Measurements from ENCODE around the gene ARPC3.
"Not testable (repeated sequence)": the region's sequence is repeated elsewhere in the genome, so short reads cannot be mapped to it uniquely, and the experiment has no call there.

The ARPC3 gene

DNA sequence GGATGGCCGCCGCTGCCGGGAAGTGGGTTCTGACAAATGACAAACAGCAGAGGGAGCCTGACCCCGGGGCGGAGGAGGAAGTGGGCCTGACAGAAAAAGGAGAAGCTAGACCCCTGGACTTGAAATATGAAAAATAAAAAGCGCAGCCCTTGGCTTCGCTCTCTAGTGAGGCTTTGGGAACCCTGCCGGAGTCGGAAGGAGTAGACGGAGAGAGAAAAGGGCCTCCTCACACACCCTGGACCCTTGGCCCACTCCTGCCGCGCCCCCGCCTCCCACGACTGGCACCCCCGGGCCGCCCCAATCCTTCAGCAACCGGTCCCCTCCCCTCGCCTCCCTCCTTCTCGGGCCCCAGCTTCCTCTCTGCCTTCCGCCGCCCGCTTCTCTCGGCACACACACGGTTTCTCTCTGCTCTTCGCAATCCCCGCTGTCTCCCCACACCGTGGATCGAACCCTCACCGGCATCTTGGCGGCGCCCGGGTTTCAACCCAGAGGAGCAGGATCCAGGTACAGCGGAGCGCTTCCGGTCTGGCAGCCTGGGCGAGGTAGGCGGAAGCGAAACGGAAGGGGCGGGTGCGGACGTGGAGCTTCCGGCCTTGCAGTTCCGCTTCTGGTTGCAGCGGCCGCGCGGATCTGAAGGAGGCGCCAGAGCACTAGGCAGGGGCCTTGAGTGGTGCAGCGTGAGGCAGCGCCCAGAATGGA lies at the start of gene ARPC3:
Gene ARPC3, minus strand, starts transcription at position 539 of the 699 bp plus-strand sequence. Its CDS starts 77 bp downstream, at position 462.
- peak; percentile 32 to 95 (median 86) for DNase-seq

DNA sequence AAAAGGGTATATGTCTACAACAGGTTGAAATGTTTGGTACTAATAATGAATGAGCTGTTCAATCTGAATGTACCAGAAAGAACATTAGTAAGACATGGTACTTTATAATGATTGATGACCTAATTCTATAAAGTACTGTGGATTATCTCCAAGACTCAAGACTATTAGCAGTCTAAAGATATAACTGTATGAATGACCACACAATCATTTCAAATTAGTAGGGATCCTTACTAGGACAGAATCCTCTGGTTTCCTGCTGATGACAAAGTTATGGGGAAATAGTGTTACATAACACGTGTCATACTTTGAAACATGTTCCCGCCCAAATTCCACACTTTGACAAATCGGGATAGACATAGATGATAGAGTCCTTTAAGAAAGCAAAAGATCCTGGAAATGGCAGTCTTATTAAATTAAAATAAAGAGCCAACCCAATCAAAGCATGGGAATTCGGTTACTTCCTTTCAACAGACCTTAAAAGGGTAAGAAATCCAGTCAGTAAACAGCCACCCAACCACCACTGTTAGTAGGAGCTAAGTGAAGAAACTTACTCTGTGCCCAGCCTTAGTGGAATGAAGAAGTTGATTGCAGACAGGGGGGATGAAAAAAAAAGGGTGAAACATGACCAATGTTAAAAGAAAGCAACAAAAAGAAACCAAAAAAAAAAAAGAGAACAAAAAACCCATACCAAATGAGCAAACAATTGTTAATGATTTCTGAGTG lies 49.0 kb upstream of the ARPC3 start:
- no peak for DNase-seq

DNA sequence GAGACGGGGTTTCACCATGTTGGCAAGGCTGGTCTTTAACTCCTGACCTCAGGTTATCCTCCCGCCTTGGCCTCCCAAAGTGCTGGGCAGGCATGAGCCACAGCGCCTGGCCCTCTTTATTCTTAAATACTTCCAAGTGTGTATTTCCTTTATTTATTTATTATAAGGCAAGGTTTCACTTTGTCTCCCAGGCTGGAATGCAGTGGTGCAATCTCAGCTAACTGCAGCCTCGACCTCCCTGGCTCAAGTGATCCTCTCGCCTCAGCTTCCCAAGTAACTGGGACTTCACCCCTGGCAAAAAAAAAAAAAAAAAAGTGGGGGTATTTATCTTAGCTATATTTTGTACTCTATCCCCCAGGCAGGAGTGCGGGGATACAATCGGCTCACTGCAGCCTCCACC lies 25.3 kb upstream of the ARPC3 start:
- DNase-seq: no peak

DNA sequence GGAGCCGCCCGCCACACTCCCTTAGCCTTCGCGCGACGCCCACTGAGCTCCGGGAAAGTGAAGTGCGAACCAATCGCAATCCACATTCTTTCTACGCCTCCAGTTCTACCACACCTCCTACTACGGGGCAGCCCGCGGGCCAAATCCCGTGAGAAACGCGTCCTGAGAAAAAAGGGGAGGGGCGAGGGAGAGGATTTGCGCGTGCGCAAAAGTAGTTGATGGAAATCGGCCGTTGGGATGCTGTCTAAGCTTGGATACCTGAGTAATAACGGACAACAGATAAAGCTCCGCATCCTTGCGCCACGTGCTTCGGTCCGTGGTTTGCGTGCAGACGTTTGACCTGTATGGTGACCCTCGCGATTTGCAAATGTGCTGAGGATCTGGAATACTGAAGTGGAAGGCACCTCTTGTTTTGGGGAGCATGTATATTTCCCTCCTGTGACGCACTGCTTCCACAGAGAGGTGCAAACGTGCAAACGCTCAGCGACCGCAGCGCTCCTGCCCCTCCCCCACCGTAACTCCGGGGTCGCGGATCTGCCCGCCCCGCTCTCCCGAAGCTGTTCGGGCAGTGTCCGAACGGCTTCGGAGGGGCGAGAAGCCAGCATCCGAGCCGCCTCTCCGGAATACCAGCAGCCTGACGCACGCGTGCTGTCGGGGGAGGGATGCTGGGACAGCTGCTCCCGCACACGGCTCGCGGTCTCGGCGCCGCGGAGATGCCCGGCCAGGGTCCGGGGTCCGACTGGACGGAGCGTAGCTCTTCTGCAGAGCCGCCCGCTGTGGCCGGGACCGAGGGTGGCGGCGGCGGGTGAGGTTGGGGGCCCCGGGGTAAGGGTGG lies 18.3 kb upstream of the ARPC3 start, which contains the start of the genes FAM216A and GPN3:
Gene FAM216A, plus strand, starts transcription at position 632 of the 835 bp plus-strand sequence. Its CDS starts 31 bp downstream, at position 663.
Gene GPN3, minus strand, starts transcription at position 44 of the 835 bp plus-strand sequence. CDS start 54 bp downstream, outside the sequence.
- DNase-seq: peak; percentile 74 to 99 (median 92)

DNA sequence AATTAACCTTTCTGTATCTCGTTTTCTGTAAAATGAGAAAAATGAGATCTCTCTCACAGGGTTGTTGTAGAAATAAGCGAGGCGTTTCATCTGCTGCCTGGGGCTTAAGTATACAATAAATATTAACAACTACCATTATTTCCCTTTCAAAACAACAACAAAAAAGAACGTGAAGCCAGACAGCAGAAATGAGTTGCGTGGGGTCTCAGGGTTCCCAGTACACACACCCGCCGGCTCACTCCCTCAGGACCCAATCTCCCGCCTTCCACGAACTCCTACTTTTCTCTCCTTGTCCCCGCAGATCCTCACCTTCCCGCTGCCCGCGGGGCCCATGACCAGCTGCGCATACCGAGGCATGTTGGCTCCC lies 17.7 kb upstream of the ARPC3 start:
- DNase-seq: no peak

- DNase-seq: no peak
Observed at GRCh38 chr12:110466791-110467190, 16.7 kb upstream of the ARPC3 start.

DNA sequence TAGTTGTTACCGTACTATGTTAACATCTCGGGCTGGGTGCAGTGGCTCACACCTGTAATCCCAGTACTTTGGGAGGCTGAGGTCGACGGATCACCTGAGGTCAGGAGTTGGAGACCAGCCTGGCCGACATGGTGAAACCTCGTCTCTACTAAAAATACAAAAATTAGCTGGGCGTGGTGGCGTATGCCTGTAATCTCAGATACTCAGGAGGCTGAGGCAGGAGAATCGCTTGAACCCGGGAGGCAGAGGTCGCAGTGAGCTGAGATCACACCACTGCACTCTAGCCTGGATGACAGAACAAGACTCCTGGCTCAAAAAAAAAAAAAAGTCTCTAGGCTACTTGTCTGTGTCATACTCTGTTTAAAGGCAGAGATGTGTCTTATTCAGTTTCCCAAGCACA lies 15.6 kb upstream of the ARPC3 start:
- DNase-seq: not testable (repeated sequence)

DNA sequence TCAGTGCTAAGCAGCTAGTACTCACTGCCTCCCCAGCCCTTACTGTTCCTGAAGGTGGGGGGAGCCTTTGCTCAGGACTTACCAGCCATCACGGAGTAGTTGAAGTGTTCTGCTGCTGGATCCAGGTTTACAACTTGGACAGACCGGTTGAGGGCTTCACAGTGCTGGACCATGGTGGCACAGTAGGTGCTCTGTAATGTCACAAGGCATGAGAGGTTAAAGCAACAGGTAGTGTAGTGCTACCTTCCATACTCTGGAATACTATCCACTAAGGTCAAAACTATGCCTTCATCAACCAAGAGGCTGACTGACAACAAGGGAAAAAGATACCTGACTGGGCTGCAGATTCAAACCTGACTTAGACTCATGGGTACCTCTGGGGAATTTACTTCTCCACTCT lies 14.9 kb upstream of the ARPC3 start:
- no peak for DNase-seq

DNA sequence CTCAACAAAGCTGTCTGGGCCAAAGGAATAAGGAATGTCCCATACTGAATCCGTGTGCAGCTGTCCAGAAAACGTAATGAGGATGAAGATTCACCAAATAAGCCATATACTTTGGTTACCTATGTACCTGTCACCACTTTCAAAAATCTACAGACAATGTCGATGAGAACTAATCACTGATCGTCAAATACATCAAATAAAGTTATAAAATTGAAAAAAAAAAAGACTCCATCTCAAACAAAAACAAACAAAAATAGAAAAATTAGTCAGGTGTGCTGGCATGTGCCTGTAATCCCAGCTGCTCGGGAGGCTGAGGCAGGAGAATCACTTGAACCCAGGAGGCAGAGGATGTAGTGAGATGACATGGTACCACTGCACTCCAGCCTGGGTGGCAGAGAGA lies 11.1 kb upstream of the ARPC3 start:
- not testable (repeated sequence) for DNase-seq

GRCh38 chr12:110458756-110459155 lies 8.6 kb upstream of the ARPC3 start:
- DNase-seq: peak in 2 of 51 donors; percentile 8 to 29

- DNase-seq: no peak
Observed at GRCh38 chr12:110453569-110454296, 3.6 kb upstream of the ARPC3 start.

DNA sequence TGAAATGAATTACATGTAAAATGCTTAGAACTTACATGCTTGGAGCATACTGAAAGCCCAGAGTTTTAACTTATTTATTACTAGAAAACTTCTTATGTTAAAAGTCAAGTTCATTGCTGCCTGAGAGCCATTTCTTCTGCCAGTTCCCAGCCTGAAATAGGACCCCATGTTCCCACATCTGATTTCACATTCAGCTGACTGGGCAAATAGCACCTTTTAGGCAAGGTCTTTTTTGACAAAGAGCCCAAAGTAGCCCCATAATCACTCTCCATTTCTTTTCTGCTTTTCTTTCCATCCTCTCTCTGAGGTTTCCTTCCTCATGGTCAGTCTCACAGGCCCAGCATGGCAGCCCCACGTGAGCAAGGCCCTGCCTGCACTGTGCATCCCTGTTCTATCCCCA lies 1.1 kb upstream of the ARPC3 start:
- DNase-seq: peak in 1 of 51 donors; percentile 8

GRCh38 chr12:110444455-110444854 lies 5.7 kb downstream of the ARPC3 start:
- no peak for DNase-seq

DNA sequence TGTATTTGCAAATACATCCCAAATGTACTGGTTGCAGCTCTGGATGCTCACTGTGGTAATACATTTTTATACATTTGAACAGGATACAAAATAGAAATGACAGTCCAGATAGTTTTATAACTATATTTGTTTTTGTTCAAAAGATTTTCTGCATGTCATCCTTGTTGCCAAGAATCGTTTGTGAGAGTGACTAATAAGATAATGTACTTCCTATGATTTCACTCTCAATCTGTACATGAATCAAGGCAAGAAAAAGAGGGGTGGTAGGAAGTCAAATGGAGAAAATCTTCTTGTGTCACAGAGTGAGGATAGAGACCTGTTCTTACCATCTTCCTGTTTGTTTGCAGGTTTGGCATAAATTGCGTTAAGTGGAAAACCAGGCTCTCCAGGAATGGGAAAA lies 13.9 kb downstream of the ARPC3 start:
- no peak for DNase-seq

DNA sequence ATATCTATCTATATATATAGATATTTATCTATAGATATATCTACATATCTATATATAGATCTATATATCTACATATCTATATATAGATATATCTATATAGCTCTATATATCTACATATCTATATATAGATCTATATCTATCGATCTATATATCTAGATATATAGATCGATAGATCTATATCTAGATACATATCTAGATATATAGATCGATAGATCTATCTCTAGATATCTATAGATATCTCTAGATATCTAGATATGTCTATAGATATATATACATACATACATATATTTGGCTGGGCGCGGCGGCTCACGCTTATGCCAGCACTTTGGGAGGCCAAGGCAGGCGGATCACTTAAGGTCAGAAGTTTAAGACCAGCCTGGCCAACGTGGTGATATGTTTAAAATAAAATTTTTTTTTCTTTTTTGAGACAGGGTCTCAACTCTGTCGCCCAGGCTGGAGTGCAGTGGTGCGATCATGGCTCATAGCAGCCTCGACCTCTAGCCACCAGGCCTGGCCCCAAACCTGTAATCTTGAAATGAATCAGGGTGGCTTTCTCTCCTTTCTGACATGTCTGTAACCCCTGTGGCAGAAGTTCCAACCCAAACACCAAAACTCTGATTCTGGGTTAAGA lies 18.1 kb downstream of the ARPC3 start:
- DNase-seq: no peak

DNA sequence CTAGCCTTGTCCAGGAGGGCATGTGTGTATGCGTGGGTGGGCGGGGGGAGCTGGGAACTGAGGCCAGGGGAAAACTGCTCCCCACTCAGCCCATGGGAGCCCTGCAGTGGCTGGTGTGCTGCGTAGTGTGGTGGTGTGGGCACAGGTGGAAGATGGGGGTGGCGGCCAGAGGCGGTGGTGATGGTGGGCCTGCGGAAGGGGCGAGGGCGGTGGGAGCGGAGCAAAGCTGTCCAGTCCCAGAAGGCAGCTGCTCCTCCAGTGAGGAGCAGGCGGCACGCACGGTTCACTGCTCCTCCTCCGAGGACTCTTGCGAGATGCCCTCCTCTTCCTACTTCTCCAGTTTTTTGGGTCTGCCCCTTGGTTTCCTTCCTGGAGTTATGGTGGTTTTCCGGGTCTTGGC lies 20.5 kb downstream of the ARPC3 start:
- DNase-seq: not testable (repeated sequence)

- DNase-seq: no peak
Observed at GRCh38 chr12:110426406-110426805, 23.7 kb downstream of the ARPC3 start.

DNA sequence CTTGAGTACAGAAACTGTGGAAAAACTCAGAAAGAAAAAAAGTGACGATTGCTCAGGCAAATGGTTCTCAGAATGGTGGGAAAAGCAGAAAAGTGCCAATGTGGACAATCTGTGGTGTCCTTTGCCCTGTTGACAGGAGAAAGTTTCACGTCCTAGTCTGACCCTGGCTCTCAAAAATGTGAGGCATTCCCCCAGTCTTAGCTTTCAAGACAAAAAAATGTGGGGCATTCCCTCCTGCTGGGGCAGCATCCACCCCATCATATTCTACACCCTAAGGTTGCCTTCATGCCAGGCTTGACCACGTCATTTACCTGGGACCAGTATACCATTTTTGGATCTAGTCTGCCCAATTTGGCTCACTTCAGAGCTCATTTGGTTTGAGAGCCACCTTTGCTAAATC lies 25.9 kb downstream of the ARPC3 start:
- DNase-seq: no peak

GRCh38 chr12:110421701-110422100 lies 28.4 kb downstream of the ARPC3 start:
- no peak for DNase-seq

- DNase-seq: no peak
Observed at GRCh38 chr12:110421159-110421661, 28.9 kb downstream of the ARPC3 start.

DNA sequence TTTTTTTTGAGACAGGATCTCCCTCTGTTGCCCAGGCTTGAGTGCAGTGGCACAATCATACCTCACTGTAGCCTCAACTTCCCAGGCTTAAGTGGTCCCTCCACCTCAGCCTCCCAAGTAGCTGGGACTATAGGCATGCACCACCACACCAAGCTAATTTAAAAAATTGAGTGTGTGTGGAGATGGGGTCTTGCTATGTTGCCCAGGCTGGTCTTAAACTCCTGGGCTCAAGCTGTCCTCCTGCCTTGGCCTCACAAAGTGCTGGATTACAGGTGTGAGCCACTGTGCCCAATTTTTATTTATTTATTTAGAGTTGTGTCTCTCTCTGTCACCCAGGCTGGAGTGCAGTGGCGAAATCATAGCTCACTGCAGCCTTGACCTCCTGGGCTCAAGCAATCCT lies 29.5 kb downstream of the ARPC3 start:
- DNase-seq: not testable (repeated sequence)

Measured in hypothalamus (tissue), 51 donors.